HG03139 (cell line): ENCODE data around the gene SYNGR2.
"Not testable (repeated sequence)": the region's sequence is repeated elsewhere in the genome, so short reads cannot be mapped to it uniquely, and the experiment has no call there.

Source experiments
- ATAC-seq: cut with Tn5 transposase; IDR thresholded peaks from one replicate; pipeline ENCODE4 v1.9.1; 2021; ENCODE audit not compliant: unreplicated experiment

SYNGR2 gene

DNA sequence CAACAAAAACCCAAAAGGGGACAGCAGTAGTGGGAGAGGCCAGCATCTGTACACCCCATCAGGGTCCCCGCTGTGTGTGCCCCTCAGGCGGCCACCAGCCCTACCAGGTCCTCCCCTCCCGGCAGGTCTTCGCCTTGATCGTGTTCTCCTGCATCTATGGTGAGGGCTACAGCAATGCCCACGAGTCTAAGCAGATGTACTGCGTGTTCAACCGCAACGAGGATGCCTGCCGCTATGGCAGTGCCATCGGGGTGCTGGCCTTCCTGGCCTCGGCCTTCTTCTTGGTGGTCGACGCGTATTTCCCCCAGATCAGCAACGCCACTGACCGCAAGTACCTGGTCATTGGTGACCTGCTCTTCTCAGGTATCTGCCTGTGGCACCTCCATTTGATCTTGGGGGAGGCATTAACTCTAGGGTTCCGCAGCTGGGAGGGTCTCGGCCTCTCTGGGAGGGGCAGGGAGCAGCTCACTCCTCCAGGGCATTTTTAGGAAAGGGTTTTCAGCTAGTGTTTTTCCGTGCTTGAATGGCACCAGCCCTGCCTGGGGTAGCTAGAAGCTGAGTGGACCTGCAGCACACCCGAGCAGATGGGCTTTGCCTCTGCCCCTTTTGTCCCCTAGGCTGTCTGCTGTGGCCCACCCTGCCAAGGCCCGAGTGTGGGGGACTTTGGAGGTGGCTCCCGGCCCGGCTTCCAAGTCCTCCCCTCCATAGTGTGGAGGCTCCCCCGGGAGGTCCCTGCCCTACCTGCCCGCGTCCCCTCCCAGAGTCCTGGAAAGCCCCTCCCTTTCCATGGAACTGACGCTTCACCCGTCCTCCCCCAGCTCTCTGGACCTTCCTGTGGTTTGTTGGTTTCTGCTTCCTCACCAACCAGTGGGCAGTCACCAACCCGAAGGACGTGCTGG is 2.6 kb downstream of the SYNGR2 start:
- no peak for ATAC-seq

GRCh38 chr17:78171591-78172248 is 3.3 kb downstream of the SYNGR2 start:
- not testable (repeated sequence) for ATAC-seq

DNA sequence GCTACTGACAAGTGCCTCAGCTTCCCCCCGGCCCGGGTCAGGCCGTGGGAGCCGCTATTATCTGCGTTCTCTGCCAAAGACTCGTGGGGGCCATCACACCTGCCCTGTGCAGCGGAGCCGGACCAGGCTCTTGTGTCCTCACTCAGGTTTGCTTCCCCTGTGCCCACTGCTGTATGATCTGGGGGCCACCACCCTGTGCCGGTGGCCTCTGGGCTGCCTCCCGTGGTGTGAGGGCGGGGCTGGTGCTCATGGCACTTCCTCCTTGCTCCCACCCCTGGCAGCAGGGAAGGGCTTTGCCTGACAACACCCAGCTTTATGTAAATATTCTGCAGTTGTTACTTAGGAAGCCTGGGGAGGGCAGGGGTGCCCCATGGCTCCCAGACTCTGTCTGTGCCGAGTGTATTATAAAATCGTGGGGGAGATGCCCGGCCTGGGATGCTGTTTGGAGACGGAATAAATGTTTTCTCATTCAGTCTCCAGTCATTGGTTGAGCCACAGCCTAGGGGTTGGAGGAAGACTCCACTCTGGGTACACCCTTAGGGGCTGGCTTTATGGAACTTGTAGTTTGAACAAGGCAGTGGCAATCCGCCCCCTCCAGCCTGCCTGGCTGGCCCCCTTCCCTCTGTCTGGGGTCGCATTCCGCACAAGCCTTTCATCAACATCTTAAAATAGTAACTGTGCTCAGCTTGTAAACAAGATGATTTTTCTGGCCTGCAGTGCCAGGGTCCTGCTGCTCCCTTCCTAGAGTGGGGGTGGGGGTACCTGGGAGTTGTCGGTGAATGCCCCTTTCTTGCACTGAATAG is 4.1 kb downstream of the SYNGR2 start:
- no peak for ATAC-seq

GRCh38 chr17:78173097-78173715 is 4.8 kb downstream of the SYNGR2 start:
- ATAC-seq = no peak

GRCh38 chr17:78174346-78174869 is 6.0 kb downstream of the SYNGR2 start:
- ATAC-seq = no peak

- no peak for ATAC-seq
Measured at GRCh38 chr17:78174870-78175642, 6.7 kb downstream of the SYNGR2 start.

DNA sequence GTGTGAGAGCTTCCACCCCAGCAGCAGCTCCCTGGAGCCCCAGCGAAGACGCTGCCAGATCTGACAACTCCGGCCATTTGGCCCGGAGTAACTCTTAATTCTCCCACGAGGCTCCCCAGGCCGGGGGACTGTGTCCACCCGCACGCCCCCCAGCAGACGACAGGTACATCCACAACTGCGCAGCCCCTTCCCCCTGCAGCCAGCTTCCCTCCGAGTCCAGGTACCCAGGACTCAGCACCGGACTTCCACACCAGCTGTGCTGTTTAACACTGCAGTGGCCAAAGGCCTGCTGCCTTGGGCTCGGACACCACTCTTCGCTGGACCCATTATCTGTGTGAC is 7.2 kb downstream of the SYNGR2 start:
- no peak for ATAC-seq

GRCh38 chr17:78176548-78177025 is 8.2 kb downstream of the SYNGR2 start:
- ATAC-seq = no peak

GRCh38 chr17:78179372-78179771 is 11.0 kb downstream of the SYNGR2 start:
- no peak for ATAC-seq

- ATAC-seq = no peak
Measured at GRCh38 chr17:78180083-78180482, 11.7 kb downstream of the SYNGR2 start.

GRCh38 chr17:78180508-78180907 is 12.1 kb downstream of the SYNGR2 start:
- no peak for ATAC-seq

DNA sequence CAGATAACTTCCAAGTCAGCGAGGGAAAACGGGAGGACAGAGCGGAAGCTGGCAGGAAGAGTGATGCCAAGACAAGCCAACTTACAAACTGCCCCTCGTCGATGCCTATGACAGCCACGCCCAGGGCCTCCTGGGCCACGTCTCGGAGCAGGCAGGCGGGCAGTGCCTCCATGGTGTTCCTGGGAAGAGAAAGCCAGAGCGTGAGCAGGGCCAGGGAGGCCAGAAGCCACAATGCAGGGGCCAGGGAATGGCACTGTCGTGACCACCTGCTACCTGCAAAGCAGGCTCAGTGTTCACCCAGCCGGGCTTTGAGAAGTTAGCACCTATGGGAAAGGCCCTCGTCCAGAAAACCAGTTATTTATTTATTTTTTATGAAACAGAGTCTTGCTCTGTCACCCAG is 14.1 kb downstream of the SYNGR2 start:
- no peak for ATAC-seq

DNA sequence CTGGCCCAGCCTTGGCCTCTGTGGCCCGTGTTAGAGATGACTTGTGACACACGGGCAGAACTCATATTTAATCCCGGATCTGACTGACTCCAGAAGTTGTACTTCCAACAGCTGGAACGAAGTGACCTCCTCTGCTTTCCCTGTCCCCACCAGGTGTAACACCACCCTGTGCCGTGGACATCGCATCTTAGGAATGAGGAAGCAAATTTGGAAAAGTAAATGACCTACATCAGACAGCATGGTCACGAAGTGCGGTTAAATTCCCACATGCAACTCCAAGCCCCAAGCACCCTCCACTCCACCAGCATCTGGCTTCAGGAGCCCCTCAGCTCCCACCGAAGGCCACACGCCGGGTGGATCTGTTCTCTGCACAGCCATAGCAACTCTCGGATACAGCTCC is 15.5 kb downstream of the SYNGR2 start:
- no peak for ATAC-seq

- no peak for ATAC-seq
Measured at GRCh38 chr17:78184351-78184750, 16.0 kb downstream of the SYNGR2 start.

GRCh38 chr17:78184868-78185267 is 16.5 kb downstream of the SYNGR2 start:
- ATAC-seq = no peak

- ATAC-seq = no peak
Measured at GRCh38 chr17:78185981-78186691, 17.8 kb downstream of the SYNGR2 start.

GRCh38 chr17:78186692-78187595 is 18.6 kb downstream of the SYNGR2 start, which contains the start of the genes AFMID and TK1:
Gene AFMID (plus strand): TSS chr17:78187362. CDS start chr17:78187371, 9 bp downstream.
Gene TK1 (minus strand): TSS chr17:78187052. CDS start chr17:78186994, 58 bp downstream.
- ATAC-seq = peak; percentile 93

- ATAC-seq = no peak
Measured at GRCh38 chr17:78196716-78197115, 28.3 kb downstream of the SYNGR2 start.
